ENCODE results near the gene ZSCAN12. TPM values are rescaled to one million over a fixed set of nuclear protein-coding genes. Genes with fewer than 3 reads are reported as not detected.

The ZSCAN12 gene
- total RNA-seq, 1 experiment from 2014 or later: 7.8 TPM

DNA sequence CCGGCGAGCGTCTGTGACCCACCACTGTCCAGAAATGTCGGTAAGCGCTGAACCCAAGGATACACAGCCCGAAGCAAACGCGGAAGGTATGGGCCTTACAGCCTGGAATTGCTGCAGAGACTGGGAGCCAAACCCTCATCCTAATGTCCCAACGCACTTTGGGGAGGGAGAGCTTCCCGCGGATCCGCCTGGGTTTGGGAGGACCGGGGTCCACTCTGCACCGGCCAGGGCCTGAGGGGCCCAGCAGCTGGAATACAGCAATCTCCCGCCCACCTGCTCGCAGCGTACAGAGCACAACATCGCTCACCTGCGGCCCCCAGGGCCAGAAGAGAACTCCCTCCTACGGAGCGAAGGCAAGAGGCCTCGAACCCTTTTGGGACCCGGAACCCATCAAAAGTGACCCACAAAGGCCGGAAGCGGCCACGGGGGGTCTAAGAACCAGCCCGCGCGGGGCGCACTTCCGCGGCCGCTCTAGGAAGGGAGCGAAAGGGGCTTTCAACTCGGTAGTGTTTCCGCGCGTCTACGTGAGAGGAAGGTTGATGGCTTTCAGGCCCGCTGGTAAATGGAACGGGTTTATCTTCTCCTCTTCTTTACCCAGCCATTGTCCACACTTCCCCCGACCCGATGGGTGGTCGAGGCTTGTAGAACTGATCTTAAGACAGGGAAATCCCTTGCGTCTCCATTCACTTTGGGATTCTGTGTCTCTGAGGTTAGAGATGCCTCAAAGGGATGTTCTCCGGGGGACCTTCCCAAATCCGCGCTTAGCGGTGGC, at the start of gene ZSCAN12 (continued):
- TF ChIP-seq MXD4 (CRISPR knock-in tag; IDR thresholded peaks at IDR 0.05; ENCODE audit: borderline replicate concordance): no peak
- TF ChIP-seq CTCF (IDR thresholded peaks at IDR 0.05): no peak
- TF ChIP-seq ZNF423 (CRISPR knock-in tag; IDR thresholded peaks at IDR 0.05): no peak
- TF ChIP-seq, protein P1, sequence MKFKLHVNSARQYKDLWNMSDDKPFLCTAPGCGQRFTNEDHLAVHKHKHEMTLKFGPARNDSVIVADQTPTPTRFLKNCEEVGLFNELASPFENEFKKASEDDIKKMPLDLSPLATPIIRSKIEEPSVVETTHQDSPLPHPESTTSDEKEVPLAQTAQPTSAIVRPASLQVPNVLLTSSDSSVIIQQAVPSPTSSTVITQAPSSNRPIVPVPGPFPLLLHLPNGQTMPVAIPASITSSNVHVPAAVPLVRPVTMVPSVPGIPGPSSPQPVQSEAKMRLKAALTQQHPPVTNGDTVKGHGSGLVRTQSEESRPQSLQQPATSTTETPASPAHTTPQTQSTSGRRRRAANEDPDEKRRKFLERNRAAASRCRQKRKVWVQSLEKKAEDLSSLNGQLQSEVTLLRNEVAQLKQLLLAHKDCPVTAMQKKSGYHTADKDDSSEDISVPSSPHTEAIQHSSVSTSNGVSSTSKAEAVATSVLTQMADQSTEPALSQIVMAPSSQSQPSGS (CRISPR knock-in tag; IDR thresholded peaks at IDR 0.05; ENCODE audit: borderline replicate concordance, low read depth): no peak
- TF ChIP-seq FOXK1 (CRISPR knock-in tag; IDR thresholded peaks at IDR 0.05): no peak
- TF ChIP-seq CREM (CRISPR knock-in tag; IDR thresholded peaks at IDR 0.05): peak; percentile 75; the same call in 1 of the 2 replicates
- no peak for TF ChIP-seq ATF6 (CRISPR knock-in tag; IDR thresholded peaks at IDR 0.05)

DNA sequence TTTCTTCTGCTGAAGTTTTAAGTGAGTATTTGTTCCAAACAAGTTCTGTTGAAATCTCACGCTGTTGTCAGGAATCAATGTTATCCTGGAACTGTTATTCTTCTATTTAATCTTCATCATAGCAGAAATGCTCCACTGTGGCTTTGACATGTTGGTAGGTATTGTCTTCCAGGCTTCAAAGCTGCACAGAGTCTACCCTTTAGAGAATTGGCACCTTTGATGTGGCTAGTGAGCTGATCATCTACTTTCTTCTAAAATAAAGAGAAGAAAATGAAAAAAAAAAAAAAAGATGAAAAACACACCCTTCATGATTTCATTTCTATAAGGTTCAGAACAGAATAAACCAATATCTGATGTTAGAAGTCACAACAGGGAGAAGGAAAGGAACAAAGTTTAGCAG, 49.5 kb upstream of the ZSCAN12 start:
- peaks cover 22% of the 10 kb centered on the region for H3K27me3 Mint-ChIP-seq (ENCODE audit: low read depth)
- H3K4me3 Mint-ChIP-seq: no peak overlapping the region
- H3K27ac Mint-ChIP-seq: no peak overlapping the region
- peaks cover 13% of the 10 kb centered on the region for H3K9me3 Mint-ChIP-seq
- ATAC-seq (no peak), DNase-seq (ENCODE audit: low spot score) (no peak)
- ChIA-PET POLR2A (no interaction called here), CTCF (no interaction called here)
- peaks cover 9% of the 10 kb centered on the region for H3K4me1 Mint-ChIP-seq
- peaks cover 2% of the 10 kb centered on the region; the same call in 1 of the 2 replicates for H3K36me3 Mint-ChIP-seq
- TF ChIP-seq TEAD1 (CRISPR knock-in tag; IDR thresholded peaks at IDR 0.05) (no peak), CREB1 (CRISPR knock-in tag; IDR thresholded peaks at IDR 0.05) (no peak), ATF6 (CRISPR knock-in tag; IDR thresholded peaks at IDR 0.05) (no peak), ZBTB43 (CRISPR knock-in tag; IDR thresholded peaks at IDR 0.05) (no peak), TCF7 (CRISPR knock-in tag; IDR thresholded peaks at IDR 0.05; ENCODE audit: low read depth) (no peak), ZNF512 (CRISPR knock-in tag; IDR thresholded peaks at IDR 0.05; ENCODE audit: borderline replicate concordance) (no peak), ZNF671 (CRISPR knock-in tag; IDR thresholded peaks at IDR 0.05) (no peak), NFYB (CRISPR knock-in tag; conservative IDR thresholded peaks at IDR 0.05; ENCODE audit: low read depth) (no peak), JAZF1 (CRISPR knock-in tag; IDR thresholded peaks at IDR 0.05) (no peak), SOX15 (CRISPR knock-in tag; IDR thresholded peaks at IDR 0.05) (no peak), ZNF425 (CRISPR knock-in tag; conservative IDR thresholded peaks at IDR 0.05) (no peak), FOXK1 (CRISPR knock-in tag; IDR thresholded peaks at IDR 0.05) (no peak), ERG (CRISPR knock-in tag; IDR thresholded peaks at IDR 0.05) (no peak)
